ENCODE results near the gene ACTG2.

- TF ChIP-seq CTCF (IDR thresholded peaks at IDR 0.05) (no peak), EZH2 (IDR thresholded peaks at IDR 0.05) (no peak)
Measured at GRCh38 chr2:73844087-73844486, 48.7 kb upstream of the ACTG2 start.
